GM12891 (cell line): ENCODE data around the gene MMP1.

ENCODE experiments used
- POLR2A ChIP-seq: IDR thresholded peaks from 2 replicates; pipeline ENCODE4 v1.6.1; 2011; ENCODE audit warnings: low read depth, low read length, control low read depth
- POLR2AphosphoS5 ChIP-seq: IDR thresholded peaks from 2 replicates; pipeline ENCODE4 v1.6.1; 2011; ENCODE audit warnings: low read depth, low read length, control low read depth

GRCh38 chr11:102753267-102753666, 44.7 kb downstream of the MMP1 start:
- no peak for TF ChIP-seq POLR2A
- no peak for TF ChIP-seq POLR2AphosphoS5
